Motor neuron (in vitro differentiated cells): ENCODE results near the gene NLGN2. TPM values are rescaled to one million over a fixed set of nuclear protein-coding genes. Genes with fewer than 3 reads are reported as not detected.
A peak's percentile ranks its signal among the peaks of the same experiment; 100 is the strongest.

Experiments
- ATAC-seq, 8 experiments: fragments of 200-7000 bp; cut with Tn5 transposase; replicated peaks in 6 of 8; 2 replicates each; pipeline ENCODE4 v1.8.0; 2021; ENCODE audit warnings: mild to moderate bottlenecking in 8 of 8, moderate library complexity in 8 of 8
- H3K27ac ChIP-seq, 2 donors: fragments of 250-450 bp; sonication (Bioruptor Pico); 2 replicates each; pipeline ENCODE4 v1.9.0; 2021; ENCODE audit warnings: antibody characterized with exemption in 2 of 2, mild to moderate bottlenecking in 2 of 2, moderate library complexity in 1 of 2
- H3K4me1 ChIP-seq, 2 donors: fragments of 250-450 bp; sonication (Bioruptor Pico); replicated peaks in 1 of 2; 2 replicates each; pipeline ENCODE4 v1.6.1; 2021; ENCODE audit warnings: antibody characterized with exemption in 2 of 2, mild to moderate bottlenecking in 2 of 2, moderate library complexity in 1 of 2
- H3K4me3 ChIP-seq, 5 donors: fragments of 250-450 bp; sonication (Bioruptor Pico); 2 replicates each; pipeline ENCODE4 v1.9.0; 2021; ENCODE audit warnings: antibody characterized with exemption in 5 of 5, mild to moderate bottlenecking in 5 of 5, moderate library complexity in 4 of 5
- WGBS, 10 experiments: fragments of 450-650 bp; shearing (Covaris generic); methylation state at CpG; one replicate each; pipeline ENCODE4 v1.0.0; 2022; 5-methylcytosine and 5-hydroxymethylcytosine counted together
- in situ Hi-C, 9 experiments: fragments of 400-800 bp; cut with MboI; loops; one replicate each; pipeline ENCODE4 v1.15.0; 2021; ENCODE audit warnings: low sequenced_read_pairs in 9 of 9, low pct_unique_long_range_greater_than_20kb in 2 of 9; ENCODE audit not compliant: unreplicated experiment in 9 of 9
- total RNA-seq, 8 experiments: library from RNA; unstranded; fragments of 300-600 nt; gene quantifications; 2 replicates each; pipeline versions ENCODE4 v1.2.3 to v1.2.4, GENCODE V29; 2022

Gene NLGN2
- total RNA-seq, 8 experiments from 2014 or later: 3.7 to 27.8 (median 18.1) TPM

GRCh38 chr17:7394452-7395191, 13.0 kb upstream of the NLGN2 start, which contains the start of gene PLSCR3:
PLSCR3 (minus strand) TSS chr17:7394525; CDS start chr17:7394110, 415 bp downstream.
- peak; percentile 87 to 90 (median 89) for ATAC-seq
- 0 to 2% methylated on average over 2 to 18 of the region's 71 CpGs; no CpG with 5 or more reads in 8 of the 10 experiments for WGBS, 10 experiments
- peak within 1 kb of the TSS; percentile 42 to 64 (median 55) for H3K4me3 ChIP-seq
- H3K4me1 ChIP-seq: peaks cover 14 to 15% of the 10 kb centered on the region in 2 donors
- peak within 1 kb of the TSS; percentile 75 to 80 for H3K27ac ChIP-seq
- in situ Hi-C loops: no loop called here

DNA sequence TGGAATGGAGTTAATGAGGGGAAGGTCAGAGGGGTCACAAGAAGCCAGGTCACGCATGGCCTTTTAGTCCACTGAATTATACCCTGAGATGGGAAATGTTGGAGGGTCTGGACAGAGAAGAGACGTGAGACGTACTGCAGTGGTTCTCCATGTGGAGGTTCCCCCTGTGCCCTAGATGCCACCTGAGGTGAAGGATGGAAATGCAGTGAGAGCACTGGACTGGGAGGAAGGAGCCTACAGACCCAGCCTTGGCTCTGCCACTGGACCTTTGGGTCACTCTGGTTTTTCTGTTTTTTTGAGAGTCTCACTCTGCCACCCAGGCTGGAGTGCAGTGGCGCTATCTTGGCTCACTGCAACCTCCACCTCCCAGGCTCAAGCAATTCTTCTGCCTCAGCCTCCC, 11.5 kb upstream of the NLGN2 start:
- in situ Hi-C loops: no loop called here
- no peak for ATAC-seq

GRCh38 chr17:7398612-7399011, 9.0 kb upstream of the NLGN2 start:
- WGBS, 10 experiments: 70 to 100% (median 100%) methylated on average over 1 to 2 of the region's 2 CpGs; no CpG with 5 or more reads in 5 of the 10 experiments
- no peak overlapping the region for H3K27ac ChIP-seq
- in situ Hi-C loops: no loop called here
- H3K4me1 ChIP-seq: peaks cover 15 to 17% of the 10 kb centered on the region in 2 donors
- no peak overlapping the region for H3K4me3 ChIP-seq
- ATAC-seq: no peak

More for the DNA sequence above, 11.5 kb upstream of the NLGN2 start:
- Histone ChIP-seq H3K27ac (no peak overlapping the region), H3K4me3 (no peak overlapping the region), H3K4me1 (peaks cover 14 to 15% of the 10 kb centered on the region in 2 donors)
- WGBS, 10 experiments: 69 to 100% (median 83%) methylated on average over 1 to 3 of the region's 4 CpGs; no CpG with 5 or more reads in 6 of the 10 experiments

DNA sequence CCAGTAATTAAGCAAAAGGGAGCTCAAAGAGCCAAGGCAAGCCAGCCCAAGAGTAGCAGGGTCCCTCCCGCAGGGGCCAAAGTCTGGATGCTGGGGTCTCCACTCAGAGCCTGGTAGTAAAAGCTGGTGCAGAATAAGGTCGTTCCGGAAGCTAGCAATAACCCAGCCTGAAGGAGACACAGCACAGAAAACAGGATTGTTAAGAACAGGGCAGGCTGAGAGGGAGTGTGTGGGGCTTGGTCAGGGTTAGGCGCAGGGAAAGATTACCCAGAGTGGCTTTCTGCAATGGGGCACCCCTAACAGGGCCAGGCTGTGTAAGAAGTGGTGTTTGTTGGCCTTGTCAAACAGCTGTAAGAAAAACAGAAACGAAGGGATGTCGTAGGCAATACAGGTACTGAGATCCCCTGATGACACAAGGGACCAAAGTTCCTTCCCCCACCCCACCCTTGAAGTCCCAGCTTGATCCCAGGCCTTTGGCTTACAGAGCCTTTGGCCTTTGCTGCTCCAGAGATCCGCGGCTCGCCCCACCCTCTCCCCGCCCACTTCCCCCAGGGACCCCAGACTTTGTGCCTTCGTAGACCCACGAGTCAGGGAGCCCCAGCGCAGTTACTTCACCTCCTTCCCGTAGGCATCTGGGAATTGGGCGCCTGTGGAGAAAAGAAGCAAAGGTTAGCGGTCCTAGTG, 4.5 kb upstream of the NLGN2 start:
- WGBS, 10 experiments: 8 to 83% (median 47%) methylated on average over 1 to 7 of the region's 16 CpGs; no CpG with 5 or more reads in 3 of the 10 experiments
- peak overlapping the region; percentile 59 to 88 (median 65) for H3K4me3 ChIP-seq
- peaks cover 19 to 22% of the 10 kb centered on the region in 2 donors for H3K4me1 ChIP-seq
- no peak for ATAC-seq
- in situ Hi-C loops: no loop called here
- H3K27ac ChIP-seq: peak overlapping the region; percentile 74 to 81

DNA sequence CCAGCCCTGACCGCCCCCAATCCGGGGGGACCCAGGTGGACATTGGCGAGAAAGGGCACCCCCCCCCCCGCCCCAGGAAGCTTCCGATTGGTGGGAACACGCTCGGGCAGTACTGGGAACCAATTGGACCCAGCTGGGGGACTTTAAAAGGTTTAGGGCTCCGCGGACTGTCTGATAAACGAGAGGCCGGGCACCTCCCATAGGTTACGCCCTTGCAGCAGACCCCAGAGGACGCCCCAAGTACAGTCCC, 4.0 kb upstream of the NLGN2 start:
- peak in 3 of 8 experiments; percentile 26 to 38 (median 31) for ATAC-seq
- WGBS, 10 experiments: no CpG with 5 or more reads among the region's 13 CpGs
- Histone ChIP-seq H3K27ac (peak overlapping the region; percentile 74 to 81), H3K4me1 (peaks cover 19 to 22% of the 10 kb centered on the region in 2 donors), H3K4me3 (peak overlapping the region; percentile 59 to 88 (median 65))
- in situ Hi-C loops: no loop called here

DNA sequence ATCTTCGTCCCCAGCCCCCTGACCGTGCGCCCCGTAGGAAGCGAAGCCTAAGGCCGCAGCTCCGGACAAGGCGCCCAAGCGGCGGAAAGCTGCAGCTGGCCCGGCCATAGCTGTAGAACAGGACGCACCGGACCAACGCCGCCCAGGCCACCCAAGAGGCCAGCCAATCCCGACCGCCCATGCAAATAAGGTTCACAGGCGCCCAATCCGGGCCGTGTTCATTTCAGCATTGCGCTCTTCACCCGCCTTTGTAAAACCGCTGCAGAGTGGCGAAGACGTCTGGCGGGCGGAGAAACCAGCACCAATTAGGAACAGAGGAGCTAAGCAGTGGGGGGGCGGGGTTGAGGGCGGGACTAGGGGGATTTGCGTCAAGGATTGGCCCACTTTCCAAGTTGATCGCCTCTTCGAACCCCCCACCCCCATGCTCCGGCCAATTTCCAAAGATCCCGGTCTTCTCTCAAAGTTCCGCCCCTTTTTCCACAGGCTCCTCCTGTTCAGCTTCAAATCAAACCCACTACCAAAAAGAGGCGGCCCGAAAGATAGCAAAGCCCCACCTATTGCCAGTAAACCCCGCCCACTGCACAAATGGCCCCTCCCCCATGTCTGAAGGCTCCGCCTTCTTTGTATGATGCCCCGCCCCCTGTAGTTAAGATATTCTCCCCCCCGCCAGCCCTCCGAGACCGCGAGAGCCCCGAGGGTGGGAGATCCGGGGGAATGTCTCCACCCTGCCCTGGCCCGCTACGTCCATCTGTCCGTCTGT, 3.5 kb upstream of the NLGN2 start, which contains the start of gene TMEM256:
TSS of gene TMEM256 (minus strand) at position 121 of the 760 bp plus-strand sequence. CDS start at position 108, 13 bp downstream.
- in situ Hi-C loops: no loop called here
- peak; percentile 86 to 89 (median 87) for ATAC-seq
- H3K27ac ChIP-seq: peak within 1 kb of the TSS; percentile 86 to 89

DNA sequence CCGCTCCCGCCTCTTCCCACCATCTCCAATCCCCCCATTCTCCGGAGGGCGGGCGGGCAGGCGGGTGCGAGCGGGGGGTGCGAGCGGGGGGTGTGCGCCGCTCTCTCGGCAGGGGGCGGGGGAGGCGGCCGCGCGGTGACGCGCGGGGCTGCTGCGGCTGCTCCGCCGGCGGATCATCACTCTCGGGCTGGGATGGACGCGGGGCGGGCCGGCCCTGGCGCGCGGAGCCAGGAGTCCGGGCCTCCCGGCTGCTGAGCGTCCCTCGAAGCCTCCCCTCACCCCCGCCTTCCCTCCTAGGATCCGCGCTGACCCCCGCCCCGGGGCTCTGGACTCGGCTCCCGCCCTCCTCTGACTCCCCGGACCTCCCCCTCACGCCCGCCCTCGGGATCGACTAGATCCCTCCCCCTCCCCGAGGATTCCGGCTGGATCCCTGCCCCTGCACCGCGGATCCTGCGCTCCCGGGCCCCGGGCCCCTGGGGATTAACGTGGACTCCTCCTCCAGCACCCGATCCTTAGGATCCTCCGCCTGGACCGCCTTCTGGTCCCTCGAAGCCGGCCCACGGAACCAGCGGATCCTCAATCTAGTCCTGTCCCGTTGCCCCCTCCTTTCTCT, 2.8 kb upstream of the NLGN2 start:
- no CpG with 5 or more reads among the region's 65 CpGs for WGBS, 10 experiments
- in situ Hi-C loops: no loop called here
- ATAC-seq: peak in 7 of 8 experiments; percentile 1 to 44 (median 35)
- Histone ChIP-seq H3K4me3 (peak overlapping the region; percentile 59 to 88 (median 65)), H3K27ac (peak overlapping the region; percentile 86 to 89), H3K4me1 (peaks cover 19 to 22% of the 10 kb centered on the region in 2 donors)

More for the DNA sequence above, 3.5 kb upstream of the NLGN2 start, which contains the start of gene TMEM256:
- 0% methylated on average over 1 to 3 of the region's 49 CpGs; no CpG with 5 or more reads in 7 of the 10 experiments for WGBS, 10 experiments
- H3K4me3 ChIP-seq: peak within 1 kb of the TSS; percentile 59 to 88 (median 65)
- peaks cover 19 to 22% of the 10 kb centered on the region in 2 donors for H3K4me1 ChIP-seq

- Histone ChIP-seq H3K27ac (peak overlapping the region; percentile 86 to 89), H3K4me1 (peaks cover 19 to 22% of the 10 kb centered on the region in 2 donors), H3K4me3 (peak overlapping the region; percentile 59 to 88 (median 65))
- in situ Hi-C loops: no loop called here
- 0 to 80% (median 7%) methylated on average over 1 to 3 of the region's 38 CpGs; no CpG with 5 or more reads in 1 of the 10 experiments for WGBS, 10 experiments
- ATAC-seq: peak in 4 of 8 experiments; percentile 1 to 6 (median 2)
Observed at GRCh38 chr17:7405350-7406234, 2.1 kb upstream of the NLGN2 start.

DNA sequence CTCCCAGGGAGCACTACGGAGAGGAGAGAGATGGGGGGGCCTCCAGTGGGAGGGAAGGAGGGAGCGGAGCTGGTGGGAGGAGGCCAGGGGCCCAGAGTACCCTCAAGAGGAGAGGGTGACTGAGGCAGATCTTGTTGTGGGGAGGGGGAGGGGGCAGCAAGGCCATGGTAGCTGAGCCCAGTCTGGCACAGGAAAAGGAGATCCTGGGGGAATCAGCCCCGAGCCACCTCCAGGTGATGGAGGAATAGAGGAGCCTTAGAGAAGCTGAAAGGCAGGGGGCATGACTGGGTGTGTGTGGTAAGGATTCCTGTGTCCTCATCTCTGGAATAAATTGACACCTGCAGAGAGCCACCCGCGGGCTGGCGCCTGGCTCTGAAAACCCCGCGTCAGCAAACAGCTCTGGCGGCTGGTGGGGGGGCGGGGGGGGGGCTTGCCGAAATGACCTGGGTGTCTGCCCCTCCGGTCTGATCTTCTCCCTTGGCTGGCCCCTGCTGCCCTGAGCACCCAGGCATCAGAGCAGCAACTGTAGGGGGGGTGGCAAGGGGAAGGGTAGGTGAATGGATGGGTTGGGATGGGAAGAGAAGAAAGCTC, 1.3 kb upstream of the NLGN2 start:
- 0 to 20% (median 8%) methylated on average over 1 to 2 of the region's 12 CpGs; no CpG with 5 or more reads in 5 of the 10 experiments for WGBS, 10 experiments
- peak overlapping the region; percentile 59 to 88 (median 65) for H3K4me3 ChIP-seq
- ATAC-seq: no peak
- H3K4me1 ChIP-seq: peaks cover 19 to 22% of the 10 kb centered on the region in 2 donors
- H3K27ac ChIP-seq: peak overlapping the region; percentile 86 to 89
- in situ Hi-C loops: no loop called here

DNA sequence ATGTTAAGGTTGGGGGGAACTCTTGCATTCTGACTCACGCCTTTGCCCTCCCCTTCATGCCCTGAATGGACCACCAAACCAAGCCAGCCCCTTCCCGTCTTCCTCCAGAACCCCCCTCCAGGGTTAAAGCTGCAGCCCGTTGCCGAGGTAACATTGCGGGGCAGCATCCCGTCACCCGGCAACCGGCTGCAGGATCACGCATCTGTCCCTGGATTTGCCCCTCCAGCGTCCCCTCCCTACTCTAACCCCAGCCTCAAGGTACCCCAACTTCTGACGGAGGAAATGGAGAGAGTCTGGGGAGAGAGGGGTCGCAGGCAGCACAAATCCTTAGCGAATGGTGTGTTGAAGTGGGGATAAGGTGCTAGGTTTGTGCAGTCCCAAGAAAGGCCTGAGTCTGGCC, 563 bp upstream of the NLGN2 start:
- WGBS, 10 experiments: 58 to 72% methylated on average over 6 to 7 of the region's 13 CpGs; no CpG with 5 or more reads in 8 of the 10 experiments
- no peak for ATAC-seq
- Histone ChIP-seq H3K4me3 (peak overlapping the region in 4 of 5 donors; percentile 59 to 88 (median 69)), H3K4me1 (peaks cover 19 to 22% of the 10 kb centered on the region in 2 donors), H3K27ac (no peak overlapping the region)
- in situ Hi-C loops: no loop called here

DNA sequence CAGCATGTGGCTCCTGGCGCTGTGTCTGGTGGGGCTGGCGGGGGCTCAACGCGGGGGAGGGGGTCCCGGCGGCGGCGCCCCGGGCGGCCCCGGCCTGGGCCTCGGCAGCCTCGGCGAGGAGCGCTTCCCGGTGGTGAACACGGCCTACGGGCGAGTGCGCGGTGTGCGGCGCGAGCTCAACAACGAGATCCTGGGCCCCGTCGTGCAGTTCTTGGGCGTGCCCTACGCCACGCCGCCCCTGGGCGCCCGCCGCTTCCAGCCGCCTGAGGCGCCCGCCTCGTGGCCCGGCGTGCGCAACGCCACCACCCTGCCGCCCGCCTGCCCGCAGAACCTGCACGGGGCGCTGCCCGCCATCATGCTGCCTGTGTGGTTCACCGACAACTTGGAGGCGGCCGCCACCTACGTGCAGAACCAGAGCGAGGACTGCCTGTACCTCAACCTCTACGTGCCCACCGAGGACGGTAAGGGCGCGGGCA, 645 bp downstream of the NLGN2 start:
- peaks cover 10 to 16% of the 10 kb centered on the region in 2 donors for H3K4me1 ChIP-seq
- no peak overlapping the region for H3K27ac ChIP-seq
- in situ Hi-C loops: no loop called here
- WGBS, 10 experiments: 80 to 96% (median 95%) methylated on average over 2 to 15 of the region's 58 CpGs; no CpG with 5 or more reads in 7 of the 10 experiments
- no peak overlapping the region for H3K4me3 ChIP-seq
- no peak for ATAC-seq
